GM10266 (cell line): ENCODE data around the gene DOK4.
A peak's percentile ranks its signal among the peaks of the same experiment; 100 is the strongest.

ENCODE experiments used
- DNase-seq: peaks from one replicate; pipeline ENCODE4 v3.0.0; 2012; ENCODE audit errors: extremely low spot score
- CTCF ChIP-seq: IDR thresholded peaks from 2 replicates; pipeline ENCODE4 v1.5.1; 2012; ENCODE audit warnings: mild to moderate bottlenecking, low read depth; ENCODE audit not compliant: control insufficient read depth, insufficient read depth; ENCODE audit errors: missing control alignments

The DOK4 gene

GRCh38 chr16:57423152-57423551 is 63.1 kb downstream of the DOK4 start:
- no peak for TF ChIP-seq CTCF
- DNase-seq = no peak

GRCh38 chr16:57422026-57422944 is 64.0 kb downstream of the DOK4 start:
- TF ChIP-seq CTCF = peak; percentile 49
- DNase-seq = no peak
